NOMO-1 treated with DMSO at 0.1 percent for 48 hours (cell line): ENCODE measurements around the gene SAMD4A.

Experiments
- DNase-seq: peaks from one replicate; lab custom pipeline; 2025; ENCODE audit not compliant: unreplicated experiment; lab: John Stamatoyannopoulos, UW

The SAMD4A gene, protein sequence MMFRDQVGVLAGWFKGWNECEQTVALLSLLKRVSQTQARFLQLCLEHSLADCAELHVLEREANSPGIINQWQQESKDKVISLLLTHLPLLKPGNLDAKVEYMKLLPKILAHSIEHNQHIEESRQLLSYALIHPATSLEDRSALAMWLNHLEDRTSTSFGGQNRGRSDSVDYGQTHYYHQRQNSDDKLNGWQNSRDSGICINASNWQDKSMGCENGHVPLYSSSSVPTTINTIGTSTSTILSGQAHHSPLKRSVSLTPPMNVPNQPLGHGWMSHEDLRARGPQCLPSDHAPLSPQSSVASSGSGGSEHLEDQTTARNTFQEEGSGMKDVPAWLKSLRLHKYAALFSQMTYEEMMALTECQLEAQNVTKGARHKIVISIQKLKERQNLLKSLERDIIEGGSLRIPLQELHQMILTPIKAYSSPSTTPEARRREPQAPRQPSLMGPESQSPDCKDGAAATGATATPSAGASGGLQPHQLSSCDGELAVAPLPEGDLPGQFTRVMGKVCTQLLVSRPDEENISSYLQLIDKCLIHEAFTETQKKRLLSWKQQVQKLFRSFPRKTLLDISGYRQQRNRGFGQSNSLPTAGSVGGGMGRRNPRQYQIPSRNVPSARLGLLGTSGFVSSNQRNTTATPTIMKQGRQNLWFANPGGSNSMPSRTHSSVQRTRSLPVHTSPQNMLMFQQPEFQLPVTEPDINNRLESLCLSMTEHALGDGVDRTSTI

DNA sequence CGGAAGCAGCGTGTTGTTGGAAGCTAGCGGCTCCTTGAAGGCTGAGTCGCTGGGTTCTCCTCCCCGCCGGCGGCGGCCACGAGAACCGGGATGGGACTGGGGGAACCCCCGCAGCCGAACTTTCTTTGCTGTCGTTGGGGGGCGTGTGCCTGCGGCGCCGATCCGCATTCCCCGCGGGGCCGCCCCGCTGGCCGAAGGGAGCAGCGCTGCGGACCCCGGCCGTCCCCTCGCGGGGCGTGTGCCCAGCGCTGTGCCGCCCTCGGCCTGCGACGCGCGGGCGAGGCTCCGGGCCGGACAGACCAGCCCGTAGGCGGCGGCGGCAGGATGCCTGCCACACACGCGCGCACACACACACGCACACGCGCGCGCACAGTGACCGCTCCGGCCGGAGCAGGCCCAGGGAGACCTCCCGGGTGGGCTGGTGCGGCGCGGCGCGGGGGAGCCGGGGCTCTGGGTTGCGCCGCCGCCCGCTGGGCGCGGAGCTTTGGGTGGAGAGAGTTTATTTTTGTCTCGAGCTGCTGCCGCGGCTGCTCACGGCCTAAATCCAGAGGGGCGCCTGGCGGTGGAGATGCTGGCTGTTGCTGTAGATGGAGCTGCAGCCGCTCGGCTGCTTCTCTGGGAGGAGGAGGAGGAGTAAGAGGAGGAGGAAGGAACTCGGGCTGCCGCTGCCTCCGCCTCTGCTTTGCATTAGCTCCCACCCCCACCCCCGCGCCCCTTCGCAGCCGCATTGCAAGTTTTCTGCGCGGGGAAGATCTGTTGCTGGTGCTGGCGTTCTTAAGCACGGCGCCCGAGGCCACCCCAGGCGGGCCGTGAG is at the start of gene SAMD4A:
Gene SAMD4A, plus strand, starts transcription at position 719 of the 814 bp plus-strand sequence. CDS start 789 bp downstream, outside the sequence.
- peak; percentile 35 for DNase-seq

DNA sequence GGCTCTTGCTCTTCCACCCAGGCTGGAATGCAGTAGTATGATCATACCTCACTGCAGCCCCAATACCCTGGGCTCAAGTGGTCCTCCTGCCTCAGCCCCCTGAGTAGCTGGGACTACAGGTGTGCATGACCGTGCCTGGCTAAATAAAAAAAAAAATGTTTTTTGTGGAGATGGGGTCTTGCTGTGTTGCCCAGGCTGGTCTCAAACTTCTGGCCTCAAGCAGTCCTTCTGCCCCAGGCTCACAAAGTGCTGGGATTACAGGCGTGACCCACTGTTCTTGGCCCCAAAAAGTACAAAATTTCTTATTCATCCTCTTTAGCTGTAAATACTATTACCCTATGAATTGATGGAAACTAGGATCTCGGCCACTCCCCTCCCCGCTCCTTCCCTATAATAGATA is 42.5 kb upstream of the SAMD4A start:
- DNase-seq = no peak

DNA sequence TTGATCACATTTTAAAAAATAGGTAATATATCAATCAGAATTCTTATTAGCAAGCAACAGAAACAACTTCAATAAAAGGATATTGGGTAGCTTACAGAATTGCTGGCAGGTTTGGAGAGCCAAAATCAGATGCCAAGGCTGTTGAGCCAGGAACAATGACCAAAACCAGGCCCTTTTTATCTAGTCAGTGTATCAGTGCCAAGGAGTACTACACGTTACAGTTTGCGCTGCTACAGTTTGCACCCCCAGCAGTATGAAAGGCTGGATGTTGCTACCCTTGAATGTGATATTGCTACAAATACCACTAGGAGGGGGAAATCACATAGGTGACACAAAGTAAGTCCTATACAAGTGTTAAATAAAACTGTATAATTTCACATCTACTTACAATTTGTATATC is 38.0 kb upstream of the SAMD4A start:
- DNase-seq = no peak

DNA sequence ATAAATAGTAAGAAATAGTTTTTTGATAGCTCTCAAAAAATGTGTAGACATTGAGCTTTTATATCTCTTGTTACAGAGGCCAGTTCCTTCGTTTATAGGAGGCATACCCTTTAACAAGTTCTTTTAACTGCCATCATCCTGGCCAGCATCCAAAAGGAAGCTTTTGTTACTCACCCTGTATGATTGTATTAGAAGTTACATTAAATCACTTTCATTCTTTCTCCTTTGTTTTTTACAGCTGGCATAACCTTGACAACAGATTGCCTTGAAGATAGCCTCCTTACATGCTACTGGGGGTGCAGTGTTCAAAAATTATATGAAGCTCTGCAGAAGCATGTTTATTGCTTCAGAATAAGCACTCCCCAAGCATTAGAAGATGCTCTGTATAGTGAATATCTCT is 37.1 kb upstream of the SAMD4A start:
- no peak for DNase-seq

DNA sequence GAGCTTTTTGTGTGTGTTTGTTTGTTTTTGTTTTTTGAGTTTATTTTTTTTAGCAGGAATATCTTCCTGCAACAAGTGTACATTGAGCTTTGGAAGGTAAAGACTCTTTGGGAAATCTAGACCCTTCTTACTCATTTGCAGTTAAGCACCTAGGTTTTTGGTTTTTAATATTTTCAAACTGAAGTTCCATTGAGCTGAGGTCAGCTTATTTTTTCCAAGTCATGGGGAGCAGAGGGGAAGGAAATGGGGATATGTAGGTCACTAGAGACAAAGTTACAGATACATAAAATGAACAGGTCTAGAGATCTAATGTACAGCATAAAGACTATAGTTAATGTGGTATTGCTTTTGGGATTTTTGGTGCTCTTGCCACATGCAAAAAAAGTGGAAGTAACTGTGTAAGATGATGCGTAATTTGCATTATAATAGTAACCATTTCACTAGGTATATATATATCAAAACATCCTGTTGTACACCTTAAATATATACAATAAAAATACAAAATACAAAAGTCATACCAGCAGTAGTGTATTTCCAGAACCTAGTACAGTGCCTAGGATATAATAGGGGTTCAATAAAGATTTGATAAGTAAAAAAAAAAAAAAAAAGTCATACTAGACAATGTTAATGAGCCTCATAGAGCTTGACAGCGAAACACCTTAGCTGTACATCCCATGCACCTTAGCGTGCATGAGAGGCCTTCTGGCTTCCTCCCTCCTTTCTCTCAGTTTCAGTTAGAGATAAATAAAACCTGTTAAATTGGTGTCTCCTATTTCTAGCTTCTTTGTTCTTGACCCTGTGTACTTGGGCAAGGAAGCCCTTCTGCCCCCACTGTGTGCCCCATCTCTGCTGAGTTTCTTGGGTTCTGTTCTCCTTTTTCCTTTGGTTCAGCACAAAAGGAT is 34.6 kb upstream of the SAMD4A start:
- no peak for DNase-seq

DNA sequence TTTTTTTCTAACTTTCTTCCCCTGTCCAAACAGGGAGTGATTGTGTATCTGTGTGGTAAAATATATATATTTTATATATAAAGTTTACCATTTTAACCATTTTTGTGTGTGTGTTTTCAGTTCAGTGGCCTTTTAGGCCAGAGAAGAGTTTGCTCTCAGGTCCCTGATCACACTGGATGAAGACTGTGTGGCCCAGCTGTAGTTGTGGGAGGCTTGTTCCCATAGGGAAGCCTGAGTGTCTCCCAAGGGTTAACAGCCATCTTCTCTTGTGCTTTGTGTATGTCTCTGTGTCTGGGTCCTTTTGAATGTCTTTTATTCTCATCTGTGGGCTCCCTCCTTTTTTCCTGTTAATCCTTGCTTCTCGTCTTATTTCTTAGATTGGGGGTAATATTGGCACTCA is 33.8 kb upstream of the SAMD4A start:
- DNase-seq = no peak

DNA sequence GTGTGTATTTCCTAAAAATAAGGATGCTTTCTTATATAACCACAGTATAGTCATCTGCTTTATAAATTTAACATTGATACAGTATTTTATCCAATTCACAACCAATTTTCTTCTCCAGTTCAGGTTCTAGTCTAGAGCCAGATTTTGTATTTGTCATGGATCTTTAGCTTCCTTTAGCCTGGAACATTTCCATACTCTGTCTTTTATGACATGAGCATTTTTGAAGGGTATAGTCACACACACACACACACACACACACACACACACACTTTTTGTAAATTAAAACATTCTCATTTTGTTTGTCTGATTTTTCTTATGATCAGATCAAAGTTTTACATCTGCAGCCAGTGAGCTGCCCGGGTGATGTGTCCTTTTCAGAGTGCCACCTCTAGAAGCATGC is 31.8 kb upstream of the SAMD4A start:
- no peak for DNase-seq

DNA sequence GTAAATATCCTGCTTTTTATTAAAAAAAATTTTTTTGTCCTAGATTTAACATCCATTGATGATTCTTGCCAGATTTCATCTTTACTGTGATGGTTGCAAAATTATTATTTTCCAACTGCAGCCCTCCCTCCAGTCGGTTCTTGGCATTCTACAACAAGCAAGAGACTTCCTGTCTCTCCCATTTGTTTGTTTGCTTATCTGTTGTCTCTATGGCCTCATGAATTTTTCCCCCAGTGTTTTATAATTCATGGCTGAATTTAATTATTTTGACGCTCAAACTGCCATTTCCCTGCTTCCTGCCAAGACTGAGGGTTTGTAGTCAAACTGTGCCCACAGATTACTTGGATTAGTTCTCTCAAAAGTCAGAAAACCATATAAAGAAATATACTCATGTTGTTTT is 31.3 kb upstream of the SAMD4A start:
- no peak for DNase-seq

DNA sequence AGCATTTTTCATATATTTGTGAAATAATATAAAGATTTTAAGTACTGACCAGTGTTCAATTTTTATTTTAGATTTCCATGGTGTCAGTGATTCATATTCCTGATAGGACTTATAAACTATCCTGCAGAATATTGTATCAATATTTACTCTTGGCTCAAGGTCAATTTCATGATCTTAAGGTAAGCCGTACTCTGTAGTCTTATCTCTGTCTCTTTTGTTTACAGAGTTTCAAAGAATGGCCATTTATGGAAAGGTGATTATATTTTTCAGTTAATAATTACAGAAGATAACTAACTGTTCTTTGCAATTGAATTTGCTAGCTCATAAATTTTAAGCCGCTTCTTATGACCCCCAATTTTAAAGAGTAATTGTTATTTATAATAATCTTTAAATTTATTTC is 29.3 kb upstream of the SAMD4A start:
- DNase-seq = no peak

DNA sequence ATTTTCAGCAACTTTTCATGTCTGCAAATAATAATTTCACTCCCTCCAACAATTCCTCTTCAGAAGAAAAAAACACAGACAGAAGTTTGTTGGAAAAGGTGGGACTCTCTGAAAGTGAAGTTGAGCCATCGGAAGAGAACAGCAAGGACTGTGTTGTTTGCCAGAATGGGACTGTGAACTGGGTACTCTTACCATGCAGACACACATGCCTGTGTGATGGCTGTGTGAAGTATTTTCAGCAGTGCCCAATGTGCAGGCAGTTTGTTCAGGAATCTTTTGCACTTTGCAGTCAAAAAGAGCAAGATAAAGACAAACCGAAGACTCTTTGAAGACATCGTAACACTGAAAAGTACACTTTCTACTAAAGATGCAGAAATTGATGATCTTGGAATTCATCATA is 28.9 kb upstream of the SAMD4A start:
- DNase-seq = no peak

DNA sequence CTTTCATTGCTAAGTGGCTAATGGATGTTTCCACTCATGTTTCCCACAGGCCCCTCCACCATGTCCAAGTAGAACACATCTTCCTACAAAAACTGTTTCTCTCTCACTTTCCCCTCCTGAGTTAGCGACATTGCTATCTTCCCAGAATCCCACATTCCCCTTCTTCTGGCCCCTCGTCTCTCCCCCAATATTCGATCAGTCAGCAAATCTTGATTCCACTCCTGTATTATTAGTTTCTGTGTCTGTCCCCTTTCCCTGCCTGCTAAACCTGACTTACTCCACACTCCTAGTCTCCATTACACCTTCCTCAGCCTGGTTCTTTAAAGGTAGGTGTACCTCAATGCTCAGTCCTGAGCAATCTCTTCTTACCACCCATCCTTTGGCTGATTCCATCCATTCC is 19.3 kb upstream of the SAMD4A start:
- no peak for DNase-seq

DNA sequence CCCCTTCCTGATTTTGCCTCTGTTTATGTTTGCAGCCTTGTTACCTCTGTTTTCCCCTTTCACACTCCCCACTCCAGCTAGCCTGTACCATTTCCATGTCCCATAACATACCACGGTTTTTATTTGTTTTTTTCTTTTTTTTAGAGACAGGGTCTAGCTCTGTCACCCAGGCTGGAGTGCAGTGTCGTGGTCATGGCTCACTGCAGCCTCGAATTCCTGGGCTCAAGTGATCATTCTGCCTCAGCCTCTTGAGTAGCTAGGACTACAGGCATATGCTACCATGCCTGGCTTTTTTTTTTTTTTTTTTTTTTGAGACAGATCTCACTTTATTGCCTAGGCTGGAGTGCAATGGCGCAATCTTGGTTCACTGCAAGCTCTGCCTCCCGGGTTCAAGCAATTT is 18.4 kb upstream of the SAMD4A start:
- DNase-seq = no peak

DNA sequence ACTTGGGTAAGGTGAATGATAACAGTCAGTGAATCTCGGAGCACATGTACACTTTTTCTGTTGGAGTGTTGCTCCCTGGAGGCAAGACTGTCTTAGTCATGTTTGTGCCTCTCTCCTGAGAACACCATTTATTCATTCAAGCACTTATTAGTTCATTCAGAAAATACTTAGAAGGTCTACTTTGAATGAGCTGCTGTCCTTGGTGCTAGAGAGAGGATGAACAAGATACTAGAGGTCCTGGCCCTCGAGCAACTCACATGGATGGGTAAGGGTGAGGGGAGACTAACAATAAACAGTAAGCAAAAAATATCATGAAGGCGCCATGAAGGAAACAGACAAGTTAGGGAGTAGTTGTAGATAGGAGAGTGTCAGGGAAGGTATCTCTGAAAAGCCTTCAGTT is 17.1 kb upstream of the SAMD4A start:
- no peak for DNase-seq

DNA sequence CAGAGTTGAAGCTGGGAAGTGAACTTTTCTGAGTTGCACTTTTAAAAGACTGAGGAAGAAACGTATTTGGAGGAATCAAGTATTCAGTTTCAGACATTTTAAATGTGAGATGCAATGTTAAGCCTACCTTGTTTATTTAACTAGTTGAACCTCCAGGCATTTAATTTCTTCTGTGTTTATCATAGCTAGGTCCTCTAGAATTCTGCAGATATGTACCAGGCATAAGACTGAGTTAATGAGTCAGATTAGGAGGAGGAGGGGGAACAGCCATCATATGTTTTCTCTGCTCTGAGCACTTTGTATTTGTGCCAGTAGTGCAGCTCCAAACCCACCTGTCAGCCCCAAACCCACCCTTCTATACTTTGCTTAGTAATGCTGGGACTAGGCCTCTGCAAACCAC is 16.4 kb upstream of the SAMD4A start:
- DNase-seq = no peak

DNA sequence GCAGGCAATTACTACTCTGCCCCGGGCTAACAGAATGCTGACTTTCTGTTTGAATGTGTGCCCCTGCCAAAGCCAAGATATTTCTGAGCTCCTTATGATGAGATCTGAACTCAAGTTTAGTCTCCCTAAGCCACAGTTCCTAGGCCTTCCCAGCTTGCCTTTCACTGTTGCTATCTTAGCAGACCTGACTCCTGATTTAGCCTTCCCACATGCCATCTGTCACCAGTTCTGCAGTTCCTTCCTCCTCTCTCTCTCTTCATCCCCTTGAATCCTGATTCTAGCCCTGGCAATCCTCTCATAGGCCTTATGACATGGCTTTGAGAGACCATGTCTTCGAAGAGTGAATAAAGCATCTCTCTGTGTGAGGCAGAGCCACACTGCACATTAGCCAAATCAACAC is 12.5 kb upstream of the SAMD4A start:
- DNase-seq = no peak

DNA sequence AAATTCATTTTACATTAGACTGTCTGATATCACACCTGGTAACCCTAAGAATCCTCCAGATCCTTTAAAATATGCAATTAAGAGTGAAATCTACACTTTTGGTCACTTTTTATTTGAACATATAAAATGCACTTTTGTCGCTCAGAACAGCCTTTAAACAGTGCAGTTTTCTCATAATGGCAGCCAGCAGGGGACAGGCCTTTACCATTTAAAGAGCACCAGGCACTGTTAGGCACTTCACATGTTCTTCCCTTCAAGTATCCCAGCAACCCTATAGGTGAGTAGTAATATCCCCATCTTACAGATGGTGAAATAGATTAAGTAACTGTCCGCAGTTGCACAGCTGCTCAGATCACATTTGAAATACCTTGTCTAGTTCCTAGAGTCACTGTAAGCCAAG is 11.3 kb upstream of the SAMD4A start:
- DNase-seq = no peak

DNA sequence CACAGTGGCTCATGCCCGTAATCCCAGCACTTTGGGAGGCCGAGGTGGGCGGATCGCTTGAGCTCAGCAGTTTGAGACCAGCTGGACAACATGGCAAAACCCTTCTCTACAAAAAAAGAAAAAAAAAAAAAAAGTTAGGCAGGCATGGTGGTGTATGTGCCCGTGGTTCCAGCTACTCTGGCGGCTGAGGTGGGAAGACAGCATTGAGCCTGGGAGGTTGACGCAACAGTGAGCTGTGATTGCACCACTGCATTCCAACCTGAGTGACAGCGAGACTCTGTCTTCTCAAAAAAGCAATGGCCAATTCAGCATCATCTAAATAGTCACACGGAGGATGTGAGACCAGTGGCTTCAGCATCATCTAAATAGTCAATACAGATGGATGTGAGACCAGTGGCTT is 10.4 kb upstream of the SAMD4A start:
- no peak for DNase-seq

DNA sequence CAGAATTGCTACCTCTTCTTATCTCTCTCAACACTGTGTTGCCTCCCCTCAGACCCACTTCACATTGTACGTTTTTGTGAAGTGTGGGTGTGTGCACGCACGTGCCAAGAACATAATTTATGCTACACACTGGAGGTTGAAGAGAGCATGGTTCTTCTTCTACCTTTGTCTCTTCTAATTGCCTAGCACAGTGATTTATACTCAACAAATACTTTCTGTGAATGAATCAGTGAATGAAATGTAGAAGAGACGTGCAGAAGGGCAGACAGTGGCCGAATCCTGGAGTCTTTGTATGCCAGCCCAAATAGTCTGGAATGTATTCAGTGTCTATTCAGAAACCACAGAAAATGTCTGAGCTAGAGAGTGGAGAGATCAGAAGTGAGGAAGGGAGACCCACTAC is 4.6 kb upstream of the SAMD4A start:
- DNase-seq = no peak

DNA sequence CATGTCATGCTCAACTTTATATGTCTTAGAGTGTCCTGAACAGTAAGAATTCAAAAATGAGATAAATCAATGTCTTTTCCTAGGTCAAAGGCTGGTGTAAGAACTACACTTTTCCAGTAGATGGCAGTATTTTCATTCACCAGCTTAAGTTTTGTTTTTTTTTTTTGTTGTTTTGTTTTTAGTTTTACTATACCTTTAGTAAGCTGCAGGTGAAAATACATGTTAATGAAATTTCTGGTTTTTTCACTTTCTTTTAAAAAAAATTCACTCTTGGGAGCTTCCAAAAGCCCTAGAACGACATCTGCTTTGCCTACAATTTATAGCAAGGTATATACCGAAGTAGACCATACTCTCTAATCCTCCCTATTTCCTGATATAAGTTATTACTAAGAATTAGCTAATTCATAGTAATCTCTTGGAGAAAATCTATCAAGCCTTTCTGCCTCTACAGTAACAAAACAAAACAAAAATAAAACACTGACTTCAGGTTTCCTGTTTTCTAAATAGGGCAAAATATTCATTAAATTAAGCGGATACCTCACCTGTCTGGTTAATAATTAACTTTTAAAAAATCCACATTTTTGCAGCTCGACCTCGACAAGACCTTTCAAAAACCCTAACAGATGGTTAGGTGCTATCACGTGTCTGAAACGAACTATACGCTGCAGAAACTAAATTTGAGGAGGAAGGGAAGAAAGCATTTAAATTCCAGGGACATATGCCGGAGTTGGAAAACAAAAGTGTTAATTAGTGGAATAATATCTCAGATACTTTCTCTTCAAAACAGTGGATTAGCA is 2.7 kb upstream of the SAMD4A start:
- peak; percentile 49 for DNase-seq
